Measurements from ENCODE around the gene STEAP4. TPM values are rescaled to one million over a fixed set of nuclear protein-coding genes. Genes with fewer than 3 reads are reported as not detected.

The STEAP4 gene
- total RNA-seq (2014; rRNA removed; shearing (Covaris generic)) (under 0.01 TPM in 1 of 2 replicates, not detected in the other), polyA plus RNA-seq (2016; fragmentation: Nextera tagmentation; extraction: Ambion mirVana) (0.06 TPM in 1 of 2 replicates, not detected in the other)
- long read RNA-seq: 0 reads

- Histone ChIP-seq H3K4me1 (ENCODE audit: insufficient read depth) (peaks cover 7% of the 10 kb centered on the region; the same call in 1 of the 2 replicates), H3K27me3 (ENCODE audit: insufficient read depth) (peaks cover 26% of the 10 kb centered on the region), H3F3A (replicated peaks; ENCODE audit: low read depth) (no peaks in the 10 kb centered on the region), H3K4me3 (peak within 1 kb of the TSS; percentile 65), H3K36me3 (ENCODE audit: insufficient read depth) (no peaks in the 10 kb centered on the region), H4K20me1 (replicated peaks; ENCODE audit: insufficient read depth) (no peaks in the 10 kb centered on the region), H3K27ac (ENCODE audit: low read depth) (no peak within 1 kb of the TSS), H3K9me2 (ENCODE audit: insufficient read depth) (no peaks in the 10 kb centered on the region), H3K4me2 (peak within 1 kb of the TSS; percentile 89), H2AFZ (peak within 1 kb of the TSS; percentile 93), H3K79me2 (replicated peaks; ENCODE audit: insufficient read depth) (no peaks in the 10 kb centered on the region)
- peaks cover 13% of the 10 kb centered on the region for H3K27me3 Mint-ChIP-seq (ENCODE audit: insufficient read depth, low read depth, poor library complexity)
- H3K4me1 Mint-ChIP-seq: peaks cover 13% of the 10 kb centered on the region
- H3K27ac Mint-ChIP-seq: no peak within 1 kb of the TSS
- H3K4me3 Mint-ChIP-seq: peak within 1 kb of the TSS; percentile 82
- peak; percentile 86 for DNase-seq (ENCODE audit: low spot score)
- no peaks in the 10 kb centered on the region for H3K36me3 Mint-ChIP-seq (ENCODE audit: low read depth)
- peak; percentile 97 for ATAC-seq
- no peaks in the 10 kb centered on the region for H3K9me3 Mint-ChIP-seq
- TF ChIP-seq CREB1 (CRISPR knock-in tag; IDR thresholded peaks at IDR 0.05; ENCODE audit: low read depth): no peak
- no peak for TF ChIP-seq REST (IDR thresholded peaks at IDR 0.05; ENCODE audit: unreplicated experiment)
- TF ChIP-seq STAT1 (IDR thresholded peaks at IDR 0.05; ENCODE audit: unreplicated experiment): no peak
- TF ChIP-seq EZH2 (IDR thresholded peaks at IDR 0.05; ENCODE audit: low read depth, unreplicated experiment): peak; percentile 33
- TF ChIP-seq EZH2phosphoT487 (IDR thresholded peaks at IDR 0.05; ENCODE audit: unreplicated experiment): no peak
- no peak for TF ChIP-seq POLR2AphosphoS5 (IDR thresholded peaks at IDR 0.05; ENCODE audit: low read depth)
- TF ChIP-seq ZNF462 (CRISPR knock-in tag; IDR thresholded peaks at IDR 0.05): no peak
- TF ChIP-seq ZNF114 (CRISPR knock-in tag; IDR thresholded peaks at IDR 0.05): no peak
- TF ChIP-seq NANOG (IDR thresholded peaks at IDR 0.05; ENCODE audit: borderline replicate concordance): no peak
Measured at GRCh38 chr7:88306590-88307048, at the start of gene STEAP4. Gene STEAP4 (minus strand): TSS chr7:88306894. CDS start chr7:88284269, 22,625 bp downstream.

Data from GM23338 (cell line).